NCI-H1092 treated with DMSO at 0.1 percent for 48 hours (cell line): ENCODE measurements around the gene SHCBP1.

Source experiments
- DNase-seq: peaks from one replicate; lab custom pipeline; 2025; lab: John Stamatoyannopoulos, UW

Gene SHCBP1

DNA sequence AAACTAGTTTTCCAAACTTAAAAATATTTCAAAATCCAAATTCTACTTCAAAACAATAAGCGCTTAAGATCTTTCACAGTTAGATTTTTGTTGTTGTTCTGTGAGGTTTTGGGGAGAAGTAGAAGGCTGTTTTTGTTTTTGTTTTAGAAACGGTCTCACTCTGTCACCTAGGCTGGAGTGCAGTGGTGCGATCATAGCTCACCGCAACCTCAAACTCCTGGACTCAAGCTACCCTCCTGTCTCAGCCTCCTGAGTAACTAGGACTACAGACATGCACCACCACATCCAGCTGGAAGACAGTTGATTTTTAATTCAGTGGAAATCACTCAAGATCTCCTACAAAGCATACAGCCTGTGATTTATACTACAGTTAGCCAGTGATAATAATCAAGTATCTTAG, 2.7 kb downstream of the SHCBP1 start:
- DNase-seq: no peak

DNA sequence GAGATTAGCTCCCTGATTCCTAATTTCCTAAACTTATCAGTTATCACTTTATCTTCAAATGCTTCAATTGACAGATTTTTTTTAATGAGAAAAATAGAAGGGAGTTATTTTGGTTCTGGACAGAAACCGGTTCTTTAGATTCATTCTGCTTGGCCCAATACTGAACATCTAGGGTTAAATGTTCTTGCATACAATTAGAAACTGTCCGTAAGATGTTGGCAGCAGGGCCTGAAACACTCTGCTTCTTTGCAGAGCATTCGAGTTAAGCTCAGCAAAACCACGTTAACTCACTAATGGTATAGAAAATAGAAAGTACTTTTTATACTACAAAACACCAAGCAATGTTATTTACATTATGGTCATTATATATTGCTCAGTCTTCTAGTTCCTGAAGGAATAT, 7.2 kb downstream of the SHCBP1 start:
- DNase-seq: no peak

DNA sequence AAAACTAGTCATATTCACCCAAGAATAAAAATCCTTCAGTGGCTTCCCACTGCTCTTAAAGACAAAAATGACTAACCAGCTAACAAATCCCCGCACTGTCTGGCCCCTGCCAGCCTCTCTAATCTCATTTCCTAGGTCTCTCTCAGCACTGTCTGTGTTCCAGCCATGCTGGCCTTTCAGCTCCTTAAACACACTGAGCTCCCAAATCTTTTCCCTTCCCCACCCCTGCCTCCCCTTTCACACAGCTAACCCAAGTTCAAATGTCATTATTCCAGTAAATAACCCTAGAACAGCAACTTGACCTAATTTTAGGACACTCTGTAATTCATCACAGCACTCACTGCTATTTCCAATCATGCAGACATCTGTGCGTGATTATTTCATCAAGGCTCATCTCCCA, 7.8 kb downstream of the SHCBP1 start:
- DNase-seq: no peak

DNA sequence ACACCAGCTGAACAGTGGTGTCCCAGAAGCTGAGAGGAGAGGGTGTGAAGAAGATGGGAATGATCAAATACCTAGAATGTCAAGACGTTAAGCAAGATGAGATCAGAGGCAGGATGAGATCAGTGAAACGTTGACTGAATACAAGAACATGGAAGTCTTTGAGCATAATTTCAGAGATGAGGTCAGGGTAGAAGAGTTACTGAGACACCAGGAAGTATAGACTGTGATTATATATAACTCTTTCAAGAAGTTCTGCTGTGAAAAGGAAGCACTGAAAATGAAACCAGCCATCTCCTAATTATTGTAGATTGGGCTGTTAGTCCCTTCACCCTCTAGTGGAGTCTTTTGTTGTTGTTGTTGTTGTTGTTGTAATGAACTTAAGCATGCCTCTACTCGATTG, 9.1 kb downstream of the SHCBP1 start:
- DNase-seq: no peak

DNA sequence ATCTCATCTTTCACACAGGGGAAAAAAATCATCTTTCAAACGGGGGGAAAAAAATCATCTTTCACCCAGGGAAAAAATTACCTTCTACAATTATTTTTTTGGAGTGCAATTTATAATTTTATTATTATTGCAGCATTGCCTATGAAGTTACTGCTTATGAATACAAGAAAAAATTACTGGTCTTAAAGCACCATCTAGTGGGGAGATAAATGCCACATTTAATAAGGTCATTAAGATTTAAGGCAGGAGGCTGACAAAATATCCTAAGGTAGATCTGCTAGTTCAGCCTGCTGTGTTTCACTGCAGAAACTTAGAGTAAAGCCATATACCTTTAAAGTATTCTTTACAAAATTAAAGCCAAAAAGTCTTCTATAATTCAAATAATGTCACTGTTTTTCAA, 13.7 kb downstream of the SHCBP1 start:
- DNase-seq: peak; percentile 14

DNA sequence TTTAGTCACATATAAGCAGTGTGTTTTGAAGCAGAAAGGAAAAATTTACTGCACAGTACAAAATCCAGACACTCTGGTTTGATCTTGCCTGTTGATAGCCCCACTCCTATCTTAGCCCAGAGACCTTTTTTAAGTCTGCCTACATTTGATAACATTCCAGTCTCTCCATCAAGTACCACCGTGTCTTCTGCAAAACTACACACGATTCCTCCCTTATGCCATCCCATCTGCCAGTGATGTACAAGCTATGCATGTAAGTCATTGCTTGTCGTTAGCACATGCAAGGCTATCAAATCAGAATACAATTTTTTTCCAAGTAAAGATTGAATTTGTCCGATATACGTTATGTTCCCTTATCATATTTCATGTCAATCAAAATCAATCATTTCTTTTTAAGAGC, 14.9 kb downstream of the SHCBP1 start:
- no peak for DNase-seq

DNA sequence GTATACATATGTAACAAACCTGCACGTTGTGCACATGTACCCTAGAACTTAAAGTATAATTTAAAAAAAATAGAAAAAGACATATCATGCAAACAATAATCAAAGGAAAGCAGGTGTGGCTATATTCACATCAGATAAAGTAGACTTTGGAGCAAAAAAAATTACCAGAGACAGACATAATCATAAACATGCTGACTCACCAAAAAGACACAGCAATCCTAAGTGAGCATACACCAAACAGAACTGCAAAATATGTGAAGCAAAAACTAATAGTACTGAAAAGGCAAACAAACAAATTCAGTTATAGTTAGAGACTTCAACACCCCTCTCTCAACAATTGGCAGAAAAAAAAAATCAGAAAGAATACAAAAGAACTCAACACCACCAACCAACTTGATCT, 29.9 kb downstream of the SHCBP1 start:
- DNase-seq: no peak

DNA sequence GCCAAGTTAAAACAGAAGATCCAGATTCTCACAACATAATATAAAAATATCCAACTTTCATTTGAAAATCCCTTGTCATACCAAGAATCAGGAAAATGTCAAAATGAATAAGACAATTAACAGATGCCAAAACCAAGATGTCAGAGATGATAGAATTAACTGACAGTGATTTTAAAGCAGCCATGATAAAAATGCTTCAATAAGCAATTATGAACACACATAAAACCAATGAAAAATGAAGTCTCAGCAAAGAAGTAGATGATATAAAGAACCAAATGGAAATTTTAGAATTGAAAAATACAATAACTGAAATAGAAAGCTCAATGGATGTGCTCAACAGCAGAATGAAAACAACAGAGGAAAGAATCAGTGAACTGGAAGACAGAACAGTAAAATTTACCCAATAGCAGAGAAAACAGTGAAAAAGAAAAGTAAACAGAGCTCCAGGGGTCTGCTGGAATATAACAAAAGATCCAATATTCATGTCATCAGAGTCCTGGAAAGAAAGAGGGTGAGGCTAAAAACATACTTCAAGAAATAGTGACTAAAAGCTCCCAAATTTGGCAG, 35.1 kb downstream of the SHCBP1 start:
- DNase-seq: no peak

DNA sequence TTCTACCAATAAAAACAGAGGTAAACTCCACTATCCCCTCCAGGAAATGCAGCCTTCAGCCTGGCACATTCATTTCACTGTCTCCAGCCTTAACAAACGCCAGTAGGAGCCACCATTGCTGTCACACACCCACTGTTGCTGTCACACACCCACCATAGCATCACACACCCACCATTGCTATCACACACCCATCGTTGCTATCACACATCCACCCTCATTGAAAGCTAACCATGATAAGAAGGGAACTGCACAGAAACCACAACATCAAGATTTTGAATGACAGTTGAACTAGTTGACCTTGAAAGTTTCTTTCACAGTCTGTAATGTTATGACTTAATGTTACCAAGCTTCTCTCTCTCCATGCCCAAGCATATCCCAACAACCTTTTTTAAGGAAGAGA, 38.1 kb downstream of the SHCBP1 start:
- DNase-seq: no peak

DNA sequence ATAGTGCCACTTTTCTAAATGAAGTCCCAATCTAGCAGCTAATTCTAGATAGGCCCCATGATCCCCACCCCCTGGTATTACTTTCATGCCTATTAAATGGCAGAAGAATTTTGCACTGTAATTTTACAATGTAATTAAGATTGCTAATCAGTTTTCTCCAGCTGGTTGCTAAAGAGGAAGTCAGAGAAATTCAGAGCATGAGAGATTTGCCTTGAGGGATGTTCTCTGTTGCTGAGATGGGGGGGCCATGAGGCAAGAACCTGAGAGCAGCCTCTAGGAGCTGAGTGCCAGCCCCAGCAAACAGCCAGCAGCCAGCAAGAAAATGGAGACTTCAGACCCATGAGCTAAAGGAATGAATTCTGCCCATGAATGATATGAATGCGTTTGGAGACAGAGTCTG, 38.9 kb downstream of the SHCBP1 start:
- no peak for DNase-seq

DNA sequence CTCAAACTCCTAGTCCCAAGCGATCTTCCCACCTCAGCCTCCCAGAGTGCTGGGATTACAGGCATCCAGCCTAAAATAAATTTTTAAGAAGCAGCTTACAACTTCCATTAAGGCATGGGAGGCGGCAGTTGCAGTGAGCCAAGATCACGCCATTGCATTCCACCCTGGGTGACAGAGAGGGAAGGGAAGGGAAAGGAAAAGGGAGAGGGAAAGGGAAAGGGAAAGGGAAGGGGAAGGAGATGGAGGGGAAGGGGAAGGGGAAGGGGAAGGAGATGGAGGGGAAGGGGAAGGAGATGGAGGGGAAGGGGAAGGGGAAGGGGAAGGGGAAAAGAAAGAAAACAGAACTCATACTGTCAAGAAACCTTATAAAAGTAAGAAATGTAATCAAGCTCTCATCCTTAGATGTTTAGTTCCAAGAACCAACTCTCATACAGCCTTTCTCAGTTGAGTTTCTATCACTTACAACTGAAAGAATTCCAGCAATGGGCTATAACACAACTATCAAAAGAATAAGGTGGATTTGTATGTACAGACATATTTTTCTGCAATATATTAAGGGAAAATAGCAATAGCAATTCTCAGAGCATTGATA, 43.1 kb downstream of the SHCBP1 start:
- DNase-seq: no peak

DNA sequence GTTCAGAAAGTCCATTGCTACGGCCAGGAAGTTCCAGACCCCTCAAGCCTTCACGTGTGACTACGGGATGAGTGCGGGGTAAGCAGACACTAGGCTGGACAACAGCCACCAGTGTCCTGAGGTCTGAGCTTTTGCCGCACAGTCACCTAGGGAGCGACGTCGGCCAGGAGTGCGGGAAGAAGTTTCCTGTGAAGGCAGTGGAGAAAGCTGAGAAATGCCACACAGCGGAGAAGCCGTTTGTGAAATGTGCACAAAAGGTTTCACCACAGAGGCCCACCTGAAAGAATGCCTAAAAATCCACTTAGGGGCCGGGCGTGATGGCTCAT, 47.4 kb downstream of the SHCBP1 start:
- no peak for DNase-seq

DNA sequence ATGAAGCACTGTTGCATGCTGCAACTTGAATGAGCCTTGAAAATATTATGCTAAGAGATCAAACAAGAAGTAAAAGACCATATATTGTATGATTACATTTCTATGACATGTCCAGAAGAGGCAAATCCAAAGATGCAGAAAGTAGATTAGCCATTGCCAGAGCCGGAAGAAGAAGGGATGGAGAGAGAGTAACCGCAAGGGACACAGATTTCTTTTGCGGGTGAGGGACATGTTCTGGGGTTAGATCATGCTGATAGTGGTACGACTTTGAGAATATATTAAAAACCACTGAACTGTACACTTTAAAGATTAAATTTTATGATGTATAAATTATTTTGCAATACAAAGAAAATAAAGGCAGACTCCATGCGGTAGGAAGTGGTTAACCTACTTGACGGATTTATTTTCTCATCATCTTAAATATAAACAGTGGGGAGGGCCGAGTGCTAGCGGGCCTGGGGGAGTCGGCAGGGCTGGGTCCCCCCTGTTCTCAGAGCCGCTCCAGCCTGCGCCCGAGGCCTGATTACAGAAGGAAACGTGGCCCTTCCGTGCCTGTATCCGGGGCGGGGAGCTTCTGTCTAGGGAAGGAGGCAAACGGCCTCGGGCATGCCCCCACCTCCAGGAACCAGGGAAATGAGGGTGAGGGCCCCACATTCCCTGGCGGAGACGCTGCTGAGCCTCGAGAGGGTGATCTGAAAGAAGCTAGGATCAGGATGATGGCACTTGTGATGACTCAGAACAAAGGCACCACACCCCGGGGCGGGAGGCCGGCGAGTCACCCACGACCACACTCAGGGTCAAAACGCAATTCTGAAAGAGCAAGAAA, 48.0 kb downstream of the SHCBP1 start:
- no peak for DNase-seq

DNA sequence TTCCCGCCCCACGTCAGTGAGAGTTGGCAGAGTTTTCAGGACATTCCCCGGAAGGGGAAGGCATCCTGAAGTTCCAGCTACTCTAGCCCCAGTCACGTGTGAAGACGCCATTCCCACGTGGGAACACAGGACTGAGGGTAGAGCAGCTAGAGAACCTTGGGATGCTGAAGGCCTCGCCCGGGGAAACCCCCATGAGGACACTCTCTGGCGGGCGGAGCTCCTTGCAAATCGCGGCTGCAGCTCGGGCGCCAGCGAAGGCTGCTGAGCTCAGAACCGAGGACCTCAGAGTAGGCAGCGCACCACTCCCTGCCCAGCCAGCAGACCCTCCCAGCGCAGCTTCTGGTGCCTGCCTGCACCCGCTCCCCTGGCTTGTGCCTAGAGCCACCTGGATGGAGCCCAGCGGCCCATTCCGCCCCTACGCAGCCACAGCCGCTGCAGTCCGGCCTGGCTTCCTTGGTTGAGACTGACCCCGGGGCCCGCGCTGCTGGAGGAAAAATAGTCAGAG, 51.9 kb downstream of the SHCBP1 start:
- no peak for DNase-seq

DNA sequence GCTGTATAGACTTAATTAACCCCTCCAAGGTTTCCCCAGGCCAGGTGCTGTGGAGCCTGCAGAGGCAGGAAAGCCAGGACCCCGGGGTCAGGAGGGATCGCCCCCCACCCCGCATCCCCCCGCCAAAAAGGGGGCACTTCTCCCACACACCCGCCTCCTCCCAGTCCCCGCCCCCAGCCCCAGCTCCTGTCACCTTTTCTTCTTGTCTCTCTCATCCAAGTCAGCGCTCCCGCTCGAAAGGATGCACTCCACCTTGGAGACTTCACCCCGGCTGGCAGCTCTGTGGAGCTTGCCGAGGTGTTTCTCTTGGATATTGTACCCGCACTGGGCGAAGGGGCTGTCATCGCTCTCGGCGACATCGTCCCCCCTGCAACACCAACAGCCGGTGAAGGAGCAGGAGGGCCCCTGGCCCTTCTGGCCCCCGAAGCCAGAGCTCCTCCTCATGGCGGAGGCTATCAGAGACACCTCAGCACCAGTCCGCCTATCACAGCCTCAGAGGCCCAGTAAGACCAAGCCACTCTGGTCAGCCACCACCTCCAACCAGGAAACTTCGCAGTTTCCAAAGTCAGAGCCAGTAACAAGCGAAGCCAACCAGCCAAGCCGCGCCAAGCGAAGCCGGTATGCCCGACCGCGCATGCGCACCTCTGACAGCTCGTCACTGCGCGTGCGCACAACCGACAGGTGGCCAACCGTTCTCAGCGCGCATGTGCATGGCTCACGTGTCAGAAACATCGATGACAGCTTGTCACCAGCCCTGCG, 52.5 kb downstream of the SHCBP1 start:
- DNase-seq: no peak

DNA sequence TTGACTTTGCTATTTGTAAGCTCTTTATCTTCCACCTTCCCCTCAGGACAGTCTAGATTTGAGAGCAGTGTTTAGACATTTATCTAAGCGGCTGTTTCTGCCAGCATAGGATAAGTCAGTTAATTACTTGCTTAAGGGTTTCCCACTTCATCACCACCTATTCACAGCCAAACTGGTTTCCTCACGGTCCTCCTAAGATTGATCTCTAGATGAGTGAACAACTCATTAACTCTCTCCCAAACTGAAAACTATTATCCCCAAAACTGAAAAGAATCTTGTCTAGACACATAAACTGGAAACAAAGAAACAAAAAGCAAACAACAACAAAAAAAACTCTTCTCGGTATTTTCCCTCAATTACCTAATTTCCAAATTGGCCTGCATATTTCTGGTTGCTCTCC, 58.2 kb downstream of the SHCBP1 start:
- no peak for DNase-seq

DNA sequence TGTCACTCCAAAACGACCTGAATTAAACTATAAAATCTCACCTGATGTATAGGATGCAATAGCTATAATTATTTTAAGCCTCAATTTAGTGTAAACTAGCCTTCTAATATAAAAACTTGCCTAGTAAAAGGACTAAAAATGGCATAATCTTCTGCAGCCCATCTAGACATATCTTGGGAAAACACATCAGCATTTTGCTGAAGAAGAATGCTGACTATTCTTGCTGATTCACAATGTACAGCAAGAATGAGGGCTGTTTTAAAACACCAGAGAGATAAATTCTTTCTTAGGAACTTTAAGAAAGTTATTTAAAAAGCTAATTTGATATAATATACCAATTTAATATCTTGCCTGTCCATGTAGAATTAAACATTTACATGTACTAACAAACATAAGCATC, 63.2 kb downstream of the SHCBP1 start:
- DNase-seq: no peak

DNA sequence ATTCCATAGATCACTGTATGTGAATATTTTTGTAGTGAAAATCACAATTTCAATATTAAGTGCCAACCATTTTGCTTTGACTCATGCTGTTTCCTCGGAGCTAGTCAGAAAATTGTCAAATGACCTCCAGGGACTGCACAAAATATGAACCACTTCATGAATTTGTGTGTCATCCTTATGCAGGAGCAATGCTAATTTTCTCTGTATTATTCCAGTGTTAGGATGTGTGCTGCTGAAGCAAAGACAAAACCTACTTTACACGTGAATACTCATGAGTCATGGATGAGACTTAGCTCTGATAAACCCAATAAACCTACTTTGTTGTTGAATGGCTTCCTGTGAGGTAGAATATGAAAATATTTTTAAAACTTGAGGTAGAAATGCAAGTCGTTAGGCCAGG, 65.2 kb downstream of the SHCBP1 start:
- DNase-seq: no peak

DNA sequence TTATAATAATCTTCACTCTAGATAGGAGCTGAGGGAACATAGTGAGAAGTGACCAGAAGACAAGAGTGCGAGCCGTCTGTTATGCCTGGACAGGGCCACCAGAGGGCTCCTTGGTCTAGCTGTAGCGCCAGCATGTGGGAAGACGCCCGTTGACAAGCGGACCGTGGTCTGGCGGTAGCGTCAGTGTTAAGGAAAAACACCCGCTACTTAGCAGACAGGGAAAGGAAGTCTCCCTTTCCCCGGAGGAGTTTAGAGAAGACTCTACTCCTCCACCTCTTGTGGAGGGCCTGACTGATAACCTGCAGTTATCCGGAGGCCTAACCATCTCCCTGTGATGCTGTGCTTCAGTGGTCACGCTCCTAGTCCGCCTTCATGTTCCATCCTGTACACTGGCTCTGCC, 66.7 kb downstream of the SHCBP1 start:
- peak; percentile 56 for DNase-seq

DNA sequence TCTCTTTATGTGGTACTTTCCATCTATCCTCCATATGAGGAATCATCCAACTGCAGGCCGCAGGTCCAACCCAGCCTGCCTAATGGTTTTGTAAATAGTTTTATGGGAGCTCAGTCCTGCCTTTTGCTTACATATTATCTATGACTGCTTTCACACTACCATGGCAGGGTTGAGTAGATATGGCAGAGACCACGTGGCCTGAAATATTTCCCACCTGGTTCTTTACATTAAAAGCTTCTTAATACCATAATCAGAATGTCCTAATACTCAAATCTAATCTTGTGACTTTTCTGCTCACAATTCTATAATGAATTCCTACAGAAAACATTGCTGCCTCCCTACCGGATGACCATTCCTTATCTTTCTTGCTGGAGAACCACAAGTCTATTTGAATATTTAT, 71.7 kb downstream of the SHCBP1 start:
- DNase-seq: no peak
